Testis (tissue), 3 donors: ENCODE results near the gene NFATC2. TPM values are rescaled to one million over a fixed set of nuclear protein-coding genes. Genes with fewer than 3 reads are reported as not detected.

Source experiments
- DNase-seq: peaks from one replicate; pipeline ENCODE4 v3.0.0-alpha.2; 2019
- H3K27ac ChIP-seq, 2 donors: fragments of 200-600 bp; sonication (generic); one replicate each; pipeline ENCODE4 v1.5.1; 2019
- H3K27me3 ChIP-seq: fragments of 200-600 bp; sonication (generic); one replicate; pipeline ENCODE4 v1.5.1; 2019
- H3K36me3 ChIP-seq: fragments of 200-600 bp; sonication (generic); one replicate; pipeline ENCODE4 v1.5.1; 2017; ENCODE audit warnings: low read depth; ENCODE audit errors: missing control alignments
- H3K4me1 ChIP-seq: fragments of 200-600 bp; sonication (generic); one replicate; pipeline ENCODE4 v1.5.1; 2019
- H3K4me3 ChIP-seq, 2 donors: fragments of 200-600 bp; sonication (generic); one replicate each; pipeline ENCODE4 v1.5.1; 2017 to 2019
- H3K9me3 ChIP-seq: fragments of 200-600 bp; sonication (generic); one replicate; pipeline ENCODE4 v1.5.1; 2017
- CTCF ChIP-seq, 3 experiments: fragments of 450-650 bp in 2 of 3; fragments of 200-600 bp in 1 of 3; sonication (generic) in 1 of 3; IDR thresholded peaks; one replicate each; pipeline ENCODE4 v1.5.1; 2016 to 2019; ENCODE audit warnings: antibody characterized with exemption in 3 of 3, mild to moderate bottlenecking in 2 of 3, moderate library complexity in 1 of 3
- POLR2A ChIP-seq: fragments of 450-650 bp; IDR thresholded peaks from one replicate; pipeline ENCODE4 v1.6.1; 2017; ENCODE audit warnings: antibody characterized with exemption, mild to moderate bottlenecking, moderate library complexity
- WGBS, 2 donors: methylation state at CpG; one replicate each; pipeline ENCODE4 v1.1.5; 2018; 5-methylcytosine and 5-hydroxymethylcytosine counted together
- intact Hi-C: fragments of 100-400 bp; cut with DNase I; formaldehyde crosslinking; loops from one replicate; pipeline ENCODE4 v1.15.1; 2023; ENCODE audit warnings: low total_unique reads
- polyA plus RNA-seq: library from polyadenylated mRNA; stranded (reverse); fragments of 350-450 nt; fragmentation: Illumina TruSeq; extraction: RNeasy Lipid Tissue Mini Kit (QIAGEN cat#74804); gene quantifications from one replicate; pipeline ENCODE4 v1.2.3, GENCODE V29; 2014; ENCODE audit warnings: low read depth, low replicate concordance; ENCODE audit not compliant: insufficient read depth
- total RNA-seq, 2 donors: library from RNA; depleted of rRNA; stranded (reverse); fragments of >200 nt; gene quantifications; one replicate each; pipeline ENCODE4 v1.2.3, GENCODE V29; 2016

NFATC2 gene
- total and polyA plus RNA-seq, 3 donors from 2014 or later: 5.4 to 7.5 (median 6.5) TPM

GRCh38 chr20:51497542-51498467 lies 44.7 kb downstream of the NFATC2 start:
- 42 to 48% methylated on average over 20 to 21 of the region's 21 CpGs for WGBS, 2 donors
- Histone ChIP-seq H3K27me3 (no peaks in the 10 kb centered on the region), H3K4me1 (peaks cover 8% of the 10 kb centered on the region), H3K36me3 (no peaks in the 10 kb centered on the region), H3K9me3 (no peaks in the 10 kb centered on the region), H3K4me3 (no peak overlapping the region), H3K27ac (no peak overlapping the region)
- DNase-seq: peak; percentile 26
- intact Hi-C loops: no loop called here
- TF ChIP-seq CTCF (IDR thresholded peaks at IDR 0.05) (no peak), POLR2A (no peak)

GRCh38 chr20:51496964-51497363 lies 45.6 kb downstream of the NFATC2 start:
- WGBS, 2 donors: 84 to 88% methylated on average over 6 to 7 of the region's 7 CpGs
- H3K4me1 ChIP-seq: peaks cover 14% of the 10 kb centered on the region
- H3K27ac ChIP-seq: no peak overlapping the region
- H3K4me3 ChIP-seq: no peak overlapping the region
- intact Hi-C loops: no loop called here
- no peaks in the 10 kb centered on the region for H3K36me3 ChIP-seq
- TF ChIP-seq CTCF (IDR thresholded peaks at IDR 0.05) (no peak), POLR2A (no peak)
- no peak for DNase-seq
- H3K27me3 ChIP-seq: no peaks in the 10 kb centered on the region
- no peaks in the 10 kb centered on the region for H3K9me3 ChIP-seq

GRCh38 chr20:51495921-51496545 lies 46.5 kb downstream of the NFATC2 start:
- no peak for TF ChIP-seq POLR2A
- TF ChIP-seq CTCF (IDR thresholded peaks at IDR 0.05): no peak
- Histone ChIP-seq H3K4me1 (peaks cover 16% of the 10 kb centered on the region), H3K9me3 (no peaks in the 10 kb centered on the region), H3K27me3 (no peaks in the 10 kb centered on the region), H3K36me3 (no peaks in the 10 kb centered on the region), H3K27ac (no peak overlapping the region), H3K4me3 (no peak overlapping the region)
- WGBS, 2 donors: 87 to 88% methylated on average over 6 to 7 of the region's 7 CpGs
- no peak for DNase-seq
- intact Hi-C loops: no loop called here

GRCh38 chr20:51495291-51495690 lies 47.2 kb downstream of the NFATC2 start:
- Histone ChIP-seq H3K27ac (no peak overlapping the region), H3K36me3 (no peaks in the 10 kb centered on the region), H3K9me3 (no peaks in the 10 kb centered on the region), H3K4me1 (peaks cover 16% of the 10 kb centered on the region), H3K27me3 (no peaks in the 10 kb centered on the region), H3K4me3 (no peak overlapping the region)
- no peak for TF ChIP-seq CTCF (IDR thresholded peaks at IDR 0.05)
- TF ChIP-seq POLR2A: no peak
- WGBS, 2 donors: 83 to 89% methylated on average over 4 of the region's 4 CpGs
- no peak for DNase-seq
- intact Hi-C loops: no loop called here
